Ascending aorta (tissue), 2 donors: ENCODE measurements around the gene ARPC2. TPM values are rescaled to one million over a fixed set of nuclear protein-coding genes. Genes with fewer than 3 reads are reported as not detected.
A peak's percentile ranks its signal among the peaks of the same experiment; 100 is the strongest.

Experiments
- DNase-seq, 2 donors: peaks; one replicate each; pipeline ENCODE4 v3.0.0-alpha.2; 2019; ENCODE audit warnings: low spot score in 2 of 2
- H3K27ac ChIP-seq, 2 donors: fragments of 200-600 bp; sonication (generic); one replicate each; pipeline ENCODE4 v1.5.1; 2016 to 2017; ENCODE audit warnings: mild to moderate bottlenecking in 1 of 2
- H3K27me3 ChIP-seq: fragments of 200-600 bp; sonication (generic); one replicate; pipeline ENCODE4 v1.5.1; 2017
- H3K36me3 ChIP-seq, 2 donors: fragments of 200-600 bp; sonication (generic); one replicate each; pipeline ENCODE4 v1.5.1; 2016
- H3K4me1 ChIP-seq, 2 donors: fragments of 200-600 bp; sonication (generic); one replicate each; pipeline ENCODE4 v1.5.1; 2016 to 2017; ENCODE audit warnings: mild to moderate bottlenecking in 1 of 2
- H3K4me3 ChIP-seq, 2 donors: fragments of 200-600 bp; sonication (generic); one replicate each; pipeline ENCODE4 v1.5.1; 2016 to 2017; ENCODE audit warnings: mild to moderate bottlenecking in 1 of 2
- H3K9me3 ChIP-seq, 2 donors: fragments of 200-600 bp; sonication (generic); one replicate each; pipeline ENCODE4 v1.5.1; 2016
- intact Hi-C: fragments of 100-400 bp; cut with DNase I; formaldehyde crosslinking; loops from one replicate; pipeline ENCODE4 v1.15.1; 2023
- total RNA-seq: library from RNA; depleted of rRNA; stranded (reverse); fragments of >200 nt; gene quantifications from one replicate; pipeline ENCODE4 v1.1.0, GENCODE V29; 2016
- TF ChIP-seq, protein P1 (sequence below), 3 experiments: fragments of 200-600 bp in 2 of 3; fragments of 450-650 bp in 1 of 3; sonication (generic) in 2 of 3; IDR thresholded peaks; one replicate each; pipeline ENCODE4 v1.5.1; 2016 to 2019; ENCODE audit warnings: antibody characterized with exemption in 3 of 3, mild to moderate bottlenecking in 1 of 3, moderate library complexity in 1 of 3

ARPC2 gene
- total RNA-seq, 1 donor from 2014 or later = 237 TPM

DNA sequence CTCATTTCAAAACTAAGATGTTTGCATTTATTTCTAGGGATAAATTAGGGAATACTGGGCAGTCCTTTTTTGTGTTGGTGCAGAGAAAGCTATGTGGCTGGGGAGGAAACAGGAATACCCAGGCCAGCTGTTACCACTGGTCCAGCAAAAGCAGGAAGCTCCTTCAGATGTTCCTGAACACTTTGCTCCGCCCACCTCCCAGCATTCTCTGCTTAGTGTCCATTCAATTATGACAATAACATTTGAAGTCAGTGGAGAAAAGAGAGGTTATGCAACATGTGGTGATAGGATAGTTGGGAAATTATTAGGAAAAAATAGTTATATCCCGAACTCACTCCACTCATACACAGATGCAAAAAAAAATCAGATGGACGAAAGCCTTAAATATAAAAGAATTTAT lies 22.1 kb upstream of the ARPC2 start:
- Histone ChIP-seq H3K27ac (no peak overlapping the region), H3K36me3 (no peaks in the 10 kb centered on the region), H3K4me3 (no peak overlapping the region), H3K4me1 (no peaks in the 10 kb centered on the region), H3K27me3 (no peaks in the 10 kb centered on the region), H3K9me3 (no peaks in the 10 kb centered on the region)
- intact Hi-C loops = no loop called here
- TF ChIP-seq, protein P1, sequence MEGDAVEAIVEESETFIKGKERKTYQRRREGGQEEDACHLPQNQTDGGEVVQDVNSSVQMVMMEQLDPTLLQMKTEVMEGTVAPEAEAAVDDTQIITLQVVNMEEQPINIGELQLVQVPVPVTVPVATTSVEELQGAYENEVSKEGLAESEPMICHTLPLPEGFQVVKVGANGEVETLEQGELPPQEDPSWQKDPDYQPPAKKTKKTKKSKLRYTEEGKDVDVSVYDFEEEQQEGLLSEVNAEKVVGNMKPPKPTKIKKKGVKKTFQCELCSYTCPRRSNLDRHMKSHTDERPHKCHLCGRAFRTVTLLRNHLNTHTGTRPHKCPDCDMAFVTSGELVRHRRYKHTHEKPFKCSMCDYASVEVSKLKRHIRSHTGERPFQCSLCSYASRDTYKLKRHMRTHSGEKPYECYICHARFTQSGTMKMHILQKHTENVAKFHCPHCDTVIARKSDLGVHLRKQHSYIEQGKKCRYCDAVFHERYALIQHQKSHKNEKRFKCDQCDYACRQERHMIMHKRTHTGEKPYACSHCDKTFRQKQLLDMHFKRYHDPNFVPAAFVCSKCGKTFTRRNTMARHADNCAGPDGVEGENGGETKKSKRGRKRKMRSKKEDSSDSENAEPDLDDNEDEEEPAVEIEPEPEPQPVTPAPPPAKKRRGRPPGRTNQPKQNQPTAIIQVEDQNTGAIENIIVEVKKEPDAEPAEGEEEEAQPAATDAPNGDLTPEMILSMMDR (IDR thresholded peaks at IDR 0.05) = no peak
- DNase-seq = no peak

DNA sequence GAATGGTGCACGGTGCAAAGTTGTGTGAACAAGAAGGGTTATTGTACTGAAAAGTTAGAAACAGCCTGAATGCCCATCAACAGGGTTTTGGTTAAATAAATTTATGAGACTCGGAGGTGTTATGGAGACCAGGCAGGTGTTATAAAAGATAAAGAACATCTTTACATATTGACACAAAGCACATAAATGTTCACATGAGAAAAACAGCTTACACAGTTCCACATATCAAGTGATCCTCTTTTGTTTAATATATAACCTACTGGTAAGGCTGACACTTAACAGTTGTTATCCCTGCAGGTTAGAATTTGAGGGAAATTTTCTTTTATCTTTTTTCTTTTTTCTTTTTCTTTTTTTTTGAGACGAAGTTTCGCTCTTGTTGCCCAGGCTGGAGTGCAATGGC lies 20.0 kb upstream of the ARPC2 start:
- no peaks in the 10 kb centered on the region for H3K27me3 ChIP-seq
- no peak overlapping the region for H3K4me3 ChIP-seq
- DNase-seq = no peak
- H3K27ac ChIP-seq = no peak overlapping the region
- intact Hi-C loops = no loop called here
- no peaks in the 10 kb centered on the region for H3K36me3 ChIP-seq
- TF ChIP-seq, protein P1 (IDR thresholded peaks at IDR 0.05) = no peak
- H3K4me1 ChIP-seq = no peaks in the 10 kb centered on the region
- H3K9me3 ChIP-seq = no peaks in the 10 kb centered on the region

DNA sequence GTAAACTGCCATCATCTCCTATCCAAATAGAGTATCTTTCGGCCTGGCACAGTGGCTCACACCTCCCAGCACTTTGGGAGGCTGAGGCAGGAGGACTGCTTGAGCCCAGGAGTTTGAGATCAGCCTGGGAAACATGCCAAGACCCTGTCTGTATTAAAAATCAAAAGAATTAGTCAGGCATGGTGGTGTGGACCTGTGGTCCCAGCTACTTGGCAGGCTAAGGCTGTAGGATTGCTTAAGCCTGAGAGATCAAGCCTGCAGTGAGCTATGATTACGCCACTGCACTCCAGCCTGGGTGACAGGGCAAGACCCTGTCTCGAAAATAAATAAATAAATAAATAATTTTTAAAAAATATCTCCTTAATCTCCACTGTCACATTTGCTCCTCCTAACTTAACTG lies 14.7 kb upstream of the ARPC2 start:
- no peaks in the 10 kb centered on the region for H3K4me1 ChIP-seq
- H3K36me3 ChIP-seq = no peaks in the 10 kb centered on the region
- no peaks in the 10 kb centered on the region for H3K27me3 ChIP-seq
- intact Hi-C loops = no loop called here
- H3K9me3 ChIP-seq = no peaks in the 10 kb centered on the region
- TF ChIP-seq, protein P1 (IDR thresholded peaks at IDR 0.05) = no peak
- no peak for DNase-seq
- H3K4me3 ChIP-seq = no peak overlapping the region
- H3K27ac ChIP-seq = no peak overlapping the region

DNA sequence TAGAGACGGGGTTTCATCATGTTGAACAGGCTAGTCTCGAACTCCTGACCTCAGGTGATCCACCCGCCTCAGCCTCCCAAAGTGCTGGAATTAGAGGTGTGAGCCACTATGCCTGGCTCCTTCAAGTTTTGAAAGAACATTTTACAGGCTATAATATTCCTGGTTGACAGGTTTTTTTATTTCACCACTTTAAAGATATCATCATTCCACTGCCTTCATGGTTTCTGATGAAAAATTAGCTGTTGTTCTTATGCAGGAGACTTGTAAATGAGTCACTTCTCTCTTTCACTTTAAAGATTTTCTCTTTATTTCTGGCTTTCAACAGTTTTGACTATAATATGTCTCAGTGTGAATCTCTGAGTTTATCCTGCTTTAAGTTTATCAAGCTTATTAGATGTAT lies 7.9 kb upstream of the ARPC2 start:
- DNase-seq = no peak
- intact Hi-C loops = no loop called here

DNA sequence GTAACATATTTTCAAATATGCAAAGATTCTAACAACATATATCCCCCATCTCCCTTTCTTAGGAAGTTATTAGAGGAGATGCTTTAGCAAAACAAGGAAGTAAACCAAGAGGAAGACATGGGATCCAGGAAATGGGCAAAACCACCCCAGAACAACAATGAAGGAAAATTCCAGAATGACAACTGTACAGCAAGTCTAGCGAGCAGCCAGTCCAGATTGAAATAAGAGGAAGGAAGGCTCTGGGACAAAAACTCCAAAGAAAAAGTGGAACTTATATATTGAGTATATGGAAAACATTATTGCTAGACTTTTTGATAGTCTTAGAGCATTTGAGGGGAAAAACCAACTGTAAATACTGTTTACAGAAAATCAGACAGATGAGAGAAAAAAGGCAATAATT lies 2.9 kb upstream of the ARPC2 start:
- H3K27ac ChIP-seq = no peak overlapping the region
- TF ChIP-seq, protein P1 (IDR thresholded peaks at IDR 0.05) = no peak
- no peaks in the 10 kb centered on the region for H3K36me3 ChIP-seq
- H3K4me3 ChIP-seq = no peak overlapping the region
- intact Hi-C loops = no loop called here
- no peaks in the 10 kb centered on the region for H3K27me3 ChIP-seq
- no peaks in the 10 kb centered on the region for H3K9me3 ChIP-seq
- H3K4me1 ChIP-seq = peaks cover 8% of the 10 kb centered on the region in 2 donors
- no peak for DNase-seq

More for the DNA sequence above, 7.9 kb upstream of the ARPC2 start:
- no peaks in the 10 kb centered on the region for H3K36me3 ChIP-seq
- H3K27ac ChIP-seq = no peak overlapping the region
- no peak overlapping the region for H3K4me3 ChIP-seq
- H3K27me3 ChIP-seq = no peaks in the 10 kb centered on the region
- TF ChIP-seq, protein P1 (IDR thresholded peaks at IDR 0.05) = no peak
- H3K9me3 ChIP-seq = no peaks in the 10 kb centered on the region
- no peaks in the 10 kb centered on the region for H3K4me1 ChIP-seq

DNA sequence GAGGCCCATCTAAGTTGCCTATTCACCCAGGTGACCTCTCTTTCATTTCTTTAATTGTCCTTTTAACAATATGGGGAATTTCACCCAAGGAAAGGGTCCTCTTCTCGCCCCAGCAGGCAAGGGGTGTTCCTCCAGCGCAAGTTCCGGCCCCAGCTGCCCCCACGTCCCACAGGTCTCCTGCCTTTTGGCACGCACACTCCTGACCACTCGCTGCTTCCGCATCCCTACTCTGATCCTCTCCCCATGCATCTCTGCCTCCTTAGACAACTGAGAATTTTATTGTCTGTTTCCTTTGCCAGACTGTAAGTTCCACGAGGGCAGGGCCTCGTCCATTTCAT lies 684 bp upstream of the ARPC2 start:
- Histone ChIP-seq H3K27ac (peak overlapping the region; percentile 97 to 98), H3K4me3 (peak overlapping the region; percentile 96), H3K9me3 (no peaks in the 10 kb centered on the region), H3K27me3 (no peaks in the 10 kb centered on the region), H3K4me1 (peaks cover 19 to 30% of the 10 kb centered on the region in 2 donors), H3K36me3 (peaks cover 0 to under 1% of the 10 kb centered on the region in 2 donors)
- TF ChIP-seq, protein P1 (IDR thresholded peaks at IDR 0.05) = no peak
- intact Hi-C loops = loop anchor here (2.0 to 5.0 kb wide), 4 partner anchors 30 to 190 kb away; partner anchors contain the start of genes AAMP and PNKD
- no peak for DNase-seq
